Measurements from ENCODE around the gene ITGB8.

DNA sequence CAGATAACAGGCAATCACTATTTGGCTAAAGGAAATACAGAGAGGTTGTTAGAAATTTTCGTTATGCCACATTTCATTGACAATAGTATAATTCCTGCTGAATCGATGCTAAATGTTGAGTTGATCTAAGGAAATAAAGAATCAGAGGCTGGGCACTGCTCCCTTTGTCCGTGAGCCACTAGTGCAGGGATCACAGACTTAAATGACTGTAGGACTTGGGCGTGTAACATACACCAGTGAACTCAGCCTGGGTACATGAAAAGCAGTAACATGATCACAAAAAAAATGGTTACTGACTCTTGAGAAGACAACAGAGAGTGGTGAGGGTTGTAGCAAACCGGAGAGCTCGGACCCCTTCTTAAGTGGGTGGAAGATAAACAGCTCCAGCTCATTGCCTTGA lies 11.8 kb upstream of the ITGB8 start:
- TF ChIP-seq, protein P1, sequence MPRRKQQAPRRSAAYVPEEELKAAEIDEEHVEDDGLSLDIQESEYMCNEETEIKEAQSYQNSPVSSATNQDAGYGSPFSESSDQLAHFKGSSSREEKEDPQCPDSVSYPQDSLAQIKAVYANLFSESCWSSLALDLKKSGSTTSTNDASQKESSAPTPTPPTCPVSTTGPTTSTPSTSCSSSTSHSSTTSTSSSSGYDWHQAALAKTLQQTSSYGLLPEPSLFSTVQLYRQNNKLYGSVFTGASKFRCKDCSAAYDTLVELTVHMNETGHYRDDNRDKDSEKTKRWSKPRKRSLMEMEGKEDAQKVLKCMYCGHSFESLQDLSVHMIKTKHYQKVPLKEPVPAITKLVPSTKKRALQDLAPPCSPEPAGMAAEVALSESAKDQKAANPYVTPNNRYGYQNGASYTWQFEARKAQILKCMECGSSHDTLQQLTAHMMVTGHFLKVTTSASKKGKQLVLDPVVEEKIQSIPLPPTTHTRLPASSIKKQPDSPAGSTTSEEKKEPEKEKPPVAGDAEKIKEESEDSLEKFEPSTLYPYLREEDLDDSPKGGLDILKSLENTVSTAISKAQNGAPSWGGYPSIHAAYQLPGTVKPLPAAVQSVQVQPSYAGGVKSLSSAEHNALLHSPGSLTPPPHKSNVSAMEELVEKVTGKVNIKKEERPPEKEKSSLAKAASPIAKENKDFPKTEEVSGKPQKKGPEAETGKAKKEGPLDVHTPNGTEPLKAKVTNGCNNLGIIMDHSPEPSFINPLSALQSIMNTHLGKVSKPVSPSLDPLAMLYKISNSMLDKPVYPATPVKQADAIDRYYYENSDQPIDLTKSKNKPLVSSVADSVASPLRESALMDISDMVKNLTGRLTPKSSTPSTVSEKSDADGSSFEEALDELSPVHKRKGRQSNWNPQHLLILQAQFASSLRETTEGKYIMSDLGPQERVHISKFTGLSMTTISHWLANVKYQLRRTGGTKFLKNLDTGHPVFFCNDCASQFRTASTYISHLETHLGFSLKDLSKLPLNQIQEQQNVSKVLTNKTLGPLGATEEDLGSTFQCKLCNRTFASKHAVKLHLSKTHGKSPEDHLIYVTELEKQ (CRISPR knock-in tag; IDR thresholded peaks at IDR 0.05): no peak
- TF ChIP-seq, protein P2, sequence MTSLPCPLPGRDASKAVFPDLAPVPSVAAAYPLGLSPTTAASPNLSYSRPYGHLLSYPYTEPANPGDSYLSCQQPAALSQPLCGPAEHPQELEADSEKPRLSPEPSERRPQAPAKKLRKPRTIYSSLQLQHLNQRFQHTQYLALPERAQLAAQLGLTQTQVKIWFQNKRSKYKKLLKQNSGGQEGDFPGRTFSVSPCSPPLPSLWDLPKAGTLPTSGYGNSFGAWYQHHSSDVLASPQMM (CRISPR knock-in tag; IDR thresholded peaks at IDR 0.05): no peak
- no peak for TF ChIP-seq HIVEP1 (CRISPR knock-in tag; IDR thresholded peaks at IDR 0.05)
- TF ChIP-seq, protein P3, sequence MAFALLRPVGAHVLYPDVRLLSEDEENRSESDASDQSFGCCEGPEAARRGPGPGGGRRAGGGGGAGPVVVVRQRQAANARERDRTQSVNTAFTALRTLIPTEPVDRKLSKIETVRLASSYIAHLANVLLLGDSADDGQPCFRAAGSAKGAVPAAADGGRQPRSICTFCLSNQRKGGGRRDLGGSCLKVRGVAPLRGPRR (CRISPR knock-in tag; IDR thresholded peaks at IDR 0.05): no peak
- TF ChIP-seq, protein P4, sequence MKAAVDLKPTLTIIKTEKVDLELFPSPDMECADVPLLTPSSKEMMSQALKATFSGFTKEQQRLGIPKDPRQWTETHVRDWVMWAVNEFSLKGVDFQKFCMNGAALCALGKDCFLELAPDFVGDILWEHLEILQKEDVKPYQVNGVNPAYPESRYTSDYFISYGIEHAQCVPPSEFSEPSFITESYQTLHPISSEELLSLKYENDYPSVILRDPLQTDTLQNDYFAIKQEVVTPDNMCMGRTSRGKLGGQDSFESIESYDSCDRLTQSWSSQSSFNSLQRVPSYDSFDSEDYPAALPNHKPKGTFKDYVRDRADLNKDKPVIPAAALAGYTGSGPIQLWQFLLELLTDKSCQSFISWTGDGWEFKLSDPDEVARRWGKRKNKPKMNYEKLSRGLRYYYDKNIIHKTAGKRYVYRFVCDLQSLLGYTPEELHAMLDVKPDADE (conservative IDR thresholded peaks at IDR 0.05; ENCODE audit: control insufficient read depth, low read depth, low read length): no peak
- TF ChIP-seq ZNF239 (CRISPR knock-in tag; IDR thresholded peaks at IDR 0.05): no peak
- TF ChIP-seq ZFPM2 (CRISPR knock-in tag; IDR thresholded peaks at IDR 0.05): no peak
- TF ChIP-seq, protein P5, sequence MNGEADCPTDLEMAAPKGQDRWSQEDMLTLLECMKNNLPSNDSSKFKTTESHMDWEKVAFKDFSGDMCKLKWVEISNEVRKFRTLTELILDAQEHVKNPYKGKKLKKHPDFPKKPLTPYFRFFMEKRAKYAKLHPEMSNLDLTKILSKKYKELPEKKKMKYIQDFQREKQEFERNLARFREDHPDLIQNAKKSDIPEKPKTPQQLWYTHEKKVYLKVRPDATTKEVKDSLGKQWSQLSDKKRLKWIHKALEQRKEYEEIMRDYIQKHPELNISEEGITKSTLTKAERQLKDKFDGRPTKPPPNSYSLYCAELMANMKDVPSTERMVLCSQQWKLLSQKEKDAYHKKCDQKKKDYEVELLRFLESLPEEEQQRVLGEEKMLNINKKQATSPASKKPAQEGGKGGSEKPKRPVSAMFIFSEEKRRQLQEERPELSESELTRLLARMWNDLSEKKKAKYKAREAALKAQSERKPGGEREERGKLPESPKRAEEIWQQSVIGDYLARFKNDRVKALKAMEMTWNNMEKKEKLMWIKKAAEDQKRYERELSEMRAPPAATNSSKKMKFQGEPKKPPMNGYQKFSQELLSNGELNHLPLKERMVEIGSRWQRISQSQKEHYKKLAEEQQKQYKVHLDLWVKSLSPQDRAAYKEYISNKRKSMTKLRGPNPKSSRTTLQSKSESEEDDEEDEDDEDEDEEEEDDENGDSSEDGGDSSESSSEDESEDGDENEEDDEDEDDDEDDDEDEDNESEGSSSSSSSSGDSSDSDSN (IDR thresholded peaks at IDR 0.05; ENCODE audit: borderline replicate concordance in 1 of 2, low read depth in 2 of 2, low read length in 2 of 2): no peak
- TF ChIP-seq, protein P6, sequence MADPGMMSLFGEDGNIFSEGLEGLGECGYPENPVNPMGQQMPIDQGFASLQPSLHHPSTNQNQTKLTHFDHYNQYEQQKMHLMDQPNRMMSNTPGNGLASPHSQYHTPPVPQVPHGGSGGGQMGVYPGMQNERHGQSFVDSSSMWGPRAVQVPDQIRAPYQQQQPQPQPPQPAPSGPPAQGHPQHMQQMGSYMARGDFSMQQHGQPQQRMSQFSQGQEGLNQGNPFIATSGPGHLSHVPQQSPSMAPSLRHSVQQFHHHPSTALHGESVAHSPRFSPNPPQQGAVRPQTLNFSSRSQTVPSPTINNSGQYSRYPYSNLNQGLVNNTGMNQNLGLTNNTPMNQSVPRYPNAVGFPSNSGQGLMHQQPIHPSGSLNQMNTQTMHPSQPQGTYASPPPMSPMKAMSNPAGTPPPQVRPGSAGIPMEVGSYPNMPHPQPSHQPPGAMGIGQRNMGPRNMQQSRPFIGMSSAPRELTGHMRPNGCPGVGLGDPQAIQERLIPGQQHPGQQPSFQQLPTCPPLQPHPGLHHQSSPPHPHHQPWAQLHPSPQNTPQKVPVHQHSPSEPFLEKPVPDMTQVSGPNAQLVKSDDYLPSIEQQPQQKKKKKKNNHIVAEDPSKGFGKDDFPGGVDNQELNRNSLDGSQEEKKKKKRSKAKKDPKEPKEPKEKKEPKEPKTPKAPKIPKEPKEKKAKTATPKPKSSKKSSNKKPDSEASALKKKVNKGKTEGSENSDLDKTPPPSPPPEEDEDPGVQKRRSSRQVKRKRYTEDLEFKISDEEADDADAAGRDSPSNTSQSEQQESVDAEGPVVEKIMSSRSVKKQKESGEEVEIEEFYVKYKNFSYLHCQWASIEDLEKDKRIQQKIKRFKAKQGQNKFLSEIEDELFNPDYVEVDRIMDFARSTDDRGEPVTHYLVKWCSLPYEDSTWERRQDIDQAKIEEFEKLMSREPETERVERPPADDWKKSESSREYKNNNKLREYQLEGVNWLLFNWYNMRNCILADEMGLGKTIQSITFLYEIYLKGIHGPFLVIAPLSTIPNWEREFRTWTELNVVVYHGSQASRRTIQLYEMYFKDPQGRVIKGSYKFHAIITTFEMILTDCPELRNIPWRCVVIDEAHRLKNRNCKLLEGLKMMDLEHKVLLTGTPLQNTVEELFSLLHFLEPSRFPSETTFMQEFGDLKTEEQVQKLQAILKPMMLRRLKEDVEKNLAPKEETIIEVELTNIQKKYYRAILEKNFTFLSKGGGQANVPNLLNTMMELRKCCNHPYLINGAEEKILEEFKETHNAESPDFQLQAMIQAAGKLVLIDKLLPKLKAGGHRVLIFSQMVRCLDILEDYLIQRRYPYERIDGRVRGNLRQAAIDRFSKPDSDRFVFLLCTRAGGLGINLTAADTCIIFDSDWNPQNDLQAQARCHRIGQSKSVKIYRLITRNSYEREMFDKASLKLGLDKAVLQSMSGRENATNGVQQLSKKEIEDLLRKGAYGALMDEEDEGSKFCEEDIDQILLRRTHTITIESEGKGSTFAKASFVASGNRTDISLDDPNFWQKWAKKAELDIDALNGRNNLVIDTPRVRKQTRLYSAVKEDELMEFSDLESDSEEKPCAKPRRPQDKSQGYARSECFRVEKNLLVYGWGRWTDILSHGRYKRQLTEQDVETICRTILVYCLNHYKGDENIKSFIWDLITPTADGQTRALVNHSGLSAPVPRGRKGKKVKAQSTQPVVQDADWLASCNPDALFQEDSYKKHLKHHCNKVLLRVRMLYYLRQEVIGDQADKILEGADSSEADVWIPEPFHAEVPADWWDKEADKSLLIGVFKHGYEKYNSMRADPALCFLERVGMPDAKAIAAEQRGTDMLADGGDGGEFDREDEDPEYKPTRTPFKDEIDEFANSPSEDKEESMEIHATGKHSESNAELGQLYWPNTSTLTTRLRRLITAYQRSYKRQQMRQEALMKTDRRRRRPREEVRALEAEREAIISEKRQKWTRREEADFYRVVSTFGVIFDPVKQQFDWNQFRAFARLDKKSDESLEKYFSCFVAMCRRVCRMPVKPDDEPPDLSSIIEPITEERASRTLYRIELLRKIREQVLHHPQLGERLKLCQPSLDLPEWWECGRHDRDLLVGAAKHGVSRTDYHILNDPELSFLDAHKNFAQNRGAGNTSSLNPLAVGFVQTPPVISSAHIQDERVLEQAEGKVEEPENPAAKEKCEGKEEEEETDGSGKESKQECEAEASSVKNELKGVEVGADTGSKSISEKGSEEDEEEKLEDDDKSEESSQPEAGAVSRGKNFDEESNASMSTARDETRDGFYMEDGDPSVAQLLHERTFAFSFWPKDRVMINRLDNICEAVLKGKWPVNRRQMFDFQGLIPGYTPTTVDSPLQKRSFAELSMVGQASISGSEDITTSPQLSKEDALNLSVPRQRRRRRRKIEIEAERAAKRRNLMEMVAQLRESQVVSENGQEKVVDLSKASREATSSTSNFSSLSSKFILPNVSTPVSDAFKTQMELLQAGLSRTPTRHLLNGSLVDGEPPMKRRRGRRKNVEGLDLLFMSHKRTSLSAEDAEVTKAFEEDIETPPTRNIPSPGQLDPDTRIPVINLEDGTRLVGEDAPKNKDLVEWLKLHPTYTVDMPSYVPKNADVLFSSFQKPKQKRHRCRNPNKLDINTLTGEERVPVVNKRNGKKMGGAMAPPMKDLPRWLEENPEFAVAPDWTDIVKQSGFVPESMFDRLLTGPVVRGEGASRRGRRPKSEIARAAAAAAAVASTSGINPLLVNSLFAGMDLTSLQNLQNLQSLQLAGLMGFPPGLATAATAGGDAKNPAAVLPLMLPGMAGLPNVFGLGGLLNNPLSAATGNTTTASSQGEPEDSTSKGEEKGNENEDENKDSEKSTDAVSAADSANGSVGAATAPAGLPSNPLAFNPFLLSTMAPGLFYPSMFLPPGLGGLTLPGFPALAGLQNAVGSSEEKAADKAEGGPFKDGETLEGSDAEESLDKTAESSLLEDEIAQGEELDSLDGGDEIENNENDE (IDR thresholded peaks at IDR 0.05; ENCODE audit: low read depth, low read length): no peak
